AG04449 (cell line): ENCODE results near the gene TRIM34.

Source experiments
- CTCF ChIA-PET: fragments of 350-600 bp; formaldehyde crosslinking; extraction: SDS; loops from one replicate; lab custom pipeline; 2021; ENCODE audit warnings: antibody characterized with exemption; lab: Yijun Ruan, JAX
- POLR2A ChIA-PET: fragments of 400-600, 350-600 bp; formaldehyde crosslinking; extraction: SDS; loops from one replicate; lab custom pipeline; 2020; ENCODE audit warnings: antibody characterized with exemption, inconsistent platforms; lab: Yijun Ruan, JAX
- DNase-seq: peaks from one replicate; pipeline ENCODE4 v3.0.0-alpha.2; 2010; ENCODE audit warnings: low read depth, low spot score
- H3K4me3 ChIP-seq: 2 replicates; pipeline ENCODE4 v1.5.1; 2011; ENCODE audit warnings: low read depth, mild to moderate bottlenecking, control low read depth, low read length
- TF ChIP-seq, protein P1 (sequence below): IDR thresholded peaks from one replicate; pipeline ENCODE4 v1.5.1; 2011; ENCODE audit warnings: mild to moderate bottlenecking, moderate library complexity, low read length, control low read depth, inconsistent platforms; ENCODE audit not compliant: insufficient read depth; ENCODE audit errors: missing control alignments

TRIM34 gene

DNA sequence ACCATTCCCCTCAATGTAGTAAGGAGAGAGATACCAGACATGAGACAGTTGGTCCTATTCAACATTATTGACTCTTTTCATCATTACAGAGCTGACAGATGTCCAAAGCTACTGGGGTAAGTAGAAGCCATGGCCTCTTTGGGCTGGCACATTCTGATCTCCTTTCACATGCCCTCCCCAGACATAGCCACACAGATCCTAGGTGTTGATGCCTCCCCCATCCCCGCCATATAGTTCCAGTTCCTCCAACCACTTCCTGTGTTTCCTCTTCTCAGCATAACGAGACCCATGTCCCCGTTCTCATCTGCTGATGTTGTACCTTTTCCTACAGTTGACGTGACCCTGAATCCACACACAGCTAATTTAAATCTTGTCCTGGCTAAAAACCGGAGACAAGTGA is 14.4 kb upstream of the TRIM34 start:
- POLR2A ChIA-PET, result no interaction called here
- no peak for DNase-seq
- CTCF ChIA-PET, result interaction anchor here (1.1 to 1.2 kb wide), 2 partner anchors 15 to 74 kb away, joined by 3 read pairs; no protein-coding TSS in a partner anchor
- H3K4me3 ChIP-seq, result no peak overlapping the region
- TF ChIP-seq, protein P1, sequence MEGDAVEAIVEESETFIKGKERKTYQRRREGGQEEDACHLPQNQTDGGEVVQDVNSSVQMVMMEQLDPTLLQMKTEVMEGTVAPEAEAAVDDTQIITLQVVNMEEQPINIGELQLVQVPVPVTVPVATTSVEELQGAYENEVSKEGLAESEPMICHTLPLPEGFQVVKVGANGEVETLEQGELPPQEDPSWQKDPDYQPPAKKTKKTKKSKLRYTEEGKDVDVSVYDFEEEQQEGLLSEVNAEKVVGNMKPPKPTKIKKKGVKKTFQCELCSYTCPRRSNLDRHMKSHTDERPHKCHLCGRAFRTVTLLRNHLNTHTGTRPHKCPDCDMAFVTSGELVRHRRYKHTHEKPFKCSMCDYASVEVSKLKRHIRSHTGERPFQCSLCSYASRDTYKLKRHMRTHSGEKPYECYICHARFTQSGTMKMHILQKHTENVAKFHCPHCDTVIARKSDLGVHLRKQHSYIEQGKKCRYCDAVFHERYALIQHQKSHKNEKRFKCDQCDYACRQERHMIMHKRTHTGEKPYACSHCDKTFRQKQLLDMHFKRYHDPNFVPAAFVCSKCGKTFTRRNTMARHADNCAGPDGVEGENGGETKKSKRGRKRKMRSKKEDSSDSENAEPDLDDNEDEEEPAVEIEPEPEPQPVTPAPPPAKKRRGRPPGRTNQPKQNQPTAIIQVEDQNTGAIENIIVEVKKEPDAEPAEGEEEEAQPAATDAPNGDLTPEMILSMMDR, result no peak

DNA sequence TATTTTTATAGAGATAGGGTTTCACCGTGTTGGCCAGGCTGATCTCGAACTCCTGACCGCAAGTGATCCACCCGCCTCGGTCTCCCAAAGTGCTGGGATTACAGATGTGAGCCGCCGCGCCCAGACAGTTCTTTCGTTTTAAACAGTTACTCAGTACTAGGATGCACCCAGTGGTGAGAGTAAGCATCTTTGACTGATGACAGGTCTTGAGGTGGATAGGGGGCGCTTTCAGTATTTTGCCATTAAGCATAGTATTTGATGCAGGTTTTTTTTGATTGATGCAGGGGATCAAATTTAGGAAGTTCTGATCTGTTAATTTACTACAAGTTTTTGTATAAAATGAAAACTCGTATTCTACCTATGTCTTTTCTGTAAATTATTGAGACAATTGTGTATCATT is 13.2 kb upstream of the TRIM34 start:
- DNase-seq, result no peak
- CTCF ChIA-PET, result interaction anchor here (3.6 kb wide), 1 partner anchor 11 kb away, joined by 23 read pairs; no protein-coding TSS in a partner anchor
- TF ChIP-seq, protein P1, result no peak
- POLR2A ChIA-PET, result no interaction called here
- no peak overlapping the region for H3K4me3 ChIP-seq

DNA sequence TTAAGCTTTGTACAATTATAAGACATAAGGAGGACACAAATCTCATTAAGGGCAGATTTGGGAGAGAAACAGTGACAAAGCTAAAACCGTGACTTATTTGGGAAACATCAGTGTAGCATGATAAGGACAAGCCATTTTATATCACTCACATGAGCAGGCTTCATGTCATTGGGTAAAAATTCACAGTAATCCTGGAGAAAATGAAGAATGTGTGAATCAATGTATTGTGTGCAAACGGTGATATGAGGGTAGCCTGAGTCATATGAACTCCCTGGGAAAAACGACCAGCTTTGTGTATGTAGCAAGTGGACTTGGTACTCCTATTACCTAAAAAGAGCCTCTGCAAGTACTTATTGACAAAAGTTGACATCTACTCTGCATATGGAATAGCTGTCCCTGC is 6.0 kb upstream of the TRIM34 start:
- POLR2A ChIA-PET, result interaction anchor here (2.8 kb wide), 1 partner anchor 66 kb away, joined by 9 read pairs; the partner anchor contains the start of gene TRIM5
- CTCF ChIA-PET, result interaction anchor here (0.9 to 5.8 kb wide), 3 partner anchors 12 to 20 kb away, joined by 3 to 29 read pairs (median 3); no protein-coding TSS in a partner anchor
- H3K4me3 ChIP-seq, result no peak overlapping the region
- TF ChIP-seq, protein P1, result no peak
- DNase-seq, result peak; percentile 72

DNA sequence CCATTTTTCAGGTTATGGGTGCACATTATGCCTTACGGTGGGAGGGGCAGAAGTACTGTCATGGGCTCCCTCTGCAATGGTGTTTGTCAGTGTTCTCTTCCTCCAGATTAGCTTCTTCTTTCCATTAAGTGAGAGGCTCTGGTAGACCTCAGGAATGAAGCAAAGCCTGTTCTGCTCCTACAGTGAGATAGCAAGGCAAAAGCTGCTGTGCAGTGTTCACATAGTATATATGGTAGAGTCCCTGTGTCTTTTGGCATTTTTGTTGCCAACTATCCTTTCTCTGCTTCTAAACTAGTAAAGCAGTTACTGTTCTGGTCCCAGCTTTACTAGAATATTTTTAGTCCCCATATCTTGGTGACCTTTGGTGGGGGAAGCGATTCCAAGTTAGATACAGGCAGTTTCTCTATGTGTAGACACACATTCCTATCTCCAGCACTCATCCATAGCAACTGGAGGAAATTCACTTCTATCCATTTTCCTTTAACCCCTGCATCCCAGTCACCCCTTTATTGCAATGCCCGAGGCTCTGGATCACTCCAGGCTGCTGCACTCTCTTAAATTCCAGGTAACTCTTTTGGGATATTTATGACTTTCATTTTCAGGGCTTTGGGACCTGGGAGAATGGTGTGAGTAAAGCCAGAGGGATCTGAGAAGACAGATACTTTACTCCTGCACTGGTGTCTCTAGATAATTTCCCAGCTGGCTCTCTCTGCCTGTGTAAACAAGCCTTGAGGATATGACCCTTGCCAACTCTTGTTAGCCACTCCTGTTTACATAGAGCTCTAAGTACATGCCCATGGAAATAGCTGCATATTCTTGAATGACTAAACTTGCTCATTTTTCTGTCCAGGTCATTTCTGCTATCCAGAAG is 3.9 kb upstream of the TRIM34 start:
- DNase-seq, result peak; percentile 92
- CTCF ChIA-PET, result interaction anchor here (1.0 to 5.8 kb wide), 5 partner anchors 9 to 64 kb away, joined by 3 to 29 read pairs (median 4); partner anchors contain the start of gene TRIM5
- POLR2A ChIA-PET, result interaction anchor here (0.6 to 2.8 kb wide), 4 partner anchors 15 to 614 kb away, joined by 3 to 9 read pairs (median 6); partner anchors contain the start of genes FHIP1B and TRIM5
- no peak overlapping the region; the same call in 1 of the 2 replicates for H3K4me3 ChIP-seq
- TF ChIP-seq, protein P1, result no peak

DNA sequence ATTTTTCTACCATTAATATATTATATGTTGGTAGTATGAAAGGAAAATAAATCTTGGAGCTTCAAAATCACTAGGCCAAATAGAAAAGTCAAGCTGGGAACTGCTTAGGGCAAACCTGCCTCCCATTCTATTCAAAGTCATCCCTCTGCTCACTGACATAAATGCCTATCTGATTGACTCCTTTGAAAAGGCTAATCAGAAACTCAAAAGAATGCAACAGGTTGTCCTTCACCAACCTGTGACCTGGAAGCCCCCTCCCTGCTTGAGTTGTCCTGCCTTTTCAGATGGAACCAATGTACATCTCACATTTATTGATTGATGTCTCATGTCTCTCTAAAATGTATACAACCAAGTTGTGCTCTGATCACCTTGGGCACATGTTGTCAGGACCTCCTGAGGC is 3.2 kb upstream of the TRIM34 start:
- no peak for DNase-seq
- ChIA-PET POLR2A (interaction anchor here (0.6 to 1.7 kb wide), 3 partner anchors 16 to 613 kb away, joined by 3 to 8 read pairs (median 3); partner anchors contain the start of gene FHIP1B), CTCF (interaction anchor here (0.7 to 5.8 kb wide), 5 partner anchors 9 to 63 kb away, joined by 3 to 29 read pairs (median 4); no protein-coding TSS in a partner anchor)
- TF ChIP-seq, protein P1, result no peak
- H3K4me3 ChIP-seq, result peak overlapping the region; percentile 4; the same call in 1 of the 2 replicates

DNA sequence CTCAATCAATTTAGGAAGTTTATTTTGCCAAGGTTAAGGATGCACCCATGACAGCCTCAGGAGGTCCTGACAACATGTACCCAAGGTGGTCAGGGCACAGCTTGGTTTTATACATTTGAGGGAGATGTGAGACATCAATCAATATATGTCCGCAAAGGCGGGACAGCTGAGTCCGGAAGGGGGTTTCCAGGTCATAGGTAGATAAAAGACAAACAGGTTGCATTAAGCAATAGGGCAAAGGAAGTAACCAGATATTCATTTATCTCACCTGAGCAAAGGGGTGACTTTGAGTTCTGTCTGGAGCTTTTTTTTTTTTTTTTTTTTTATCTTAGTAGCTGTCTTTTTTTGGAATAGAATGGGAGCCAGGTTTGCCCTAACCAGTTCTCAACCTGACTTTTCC is 2.0 kb upstream of the TRIM34 start:
- CTCF ChIA-PET, result interaction anchor here (5.8 kb wide), 1 partner anchor 21 kb away, joined by 29 read pairs; no protein-coding TSS in a partner anchor
- TF ChIP-seq, protein P1, result no peak
- no peak overlapping the region for H3K4me3 ChIP-seq
- POLR2A ChIA-PET, result no interaction called here
- no peak for DNase-seq
